ENCODE results near the gene SUSD2. TPM values are rescaled to one million over a fixed set of nuclear protein-coding genes. Genes with fewer than 3 reads are reported as not detected.
"Not testable (repeated sequence)": the region's sequence is repeated elsewhere in the genome, so short reads cannot be mapped to it uniquely, and the experiment has no call there.

The SUSD2 gene
- total RNA-seq, 4 donors from 2014 or later, result 0.76 to 4.1 (median 1.6) TPM

DNA sequence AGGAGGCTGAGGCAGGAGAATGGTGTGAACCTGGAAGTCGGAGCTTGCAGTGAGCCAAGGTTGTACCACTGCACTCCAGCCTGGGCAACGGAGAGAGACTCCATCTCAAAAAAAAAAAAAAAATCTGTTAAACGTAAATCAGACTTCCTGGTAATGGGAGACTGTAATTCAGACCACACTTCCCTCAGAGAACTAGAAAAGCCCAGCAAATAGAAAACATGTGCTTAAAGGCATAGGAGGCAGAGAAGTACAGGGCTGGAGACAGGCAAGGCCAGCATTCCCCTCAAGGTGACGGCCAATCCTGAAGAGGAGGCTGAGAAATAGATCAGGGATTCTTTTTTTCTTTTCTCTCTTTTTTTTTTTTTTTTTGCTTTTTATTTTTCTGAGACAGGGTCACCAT is 55.4 kb downstream of the SUSD2 start:
- no peak for TF ChIP-seq POLR2A (IDR thresholded peaks at IDR 0.05)
- TF ChIP-seq, protein P1, sequence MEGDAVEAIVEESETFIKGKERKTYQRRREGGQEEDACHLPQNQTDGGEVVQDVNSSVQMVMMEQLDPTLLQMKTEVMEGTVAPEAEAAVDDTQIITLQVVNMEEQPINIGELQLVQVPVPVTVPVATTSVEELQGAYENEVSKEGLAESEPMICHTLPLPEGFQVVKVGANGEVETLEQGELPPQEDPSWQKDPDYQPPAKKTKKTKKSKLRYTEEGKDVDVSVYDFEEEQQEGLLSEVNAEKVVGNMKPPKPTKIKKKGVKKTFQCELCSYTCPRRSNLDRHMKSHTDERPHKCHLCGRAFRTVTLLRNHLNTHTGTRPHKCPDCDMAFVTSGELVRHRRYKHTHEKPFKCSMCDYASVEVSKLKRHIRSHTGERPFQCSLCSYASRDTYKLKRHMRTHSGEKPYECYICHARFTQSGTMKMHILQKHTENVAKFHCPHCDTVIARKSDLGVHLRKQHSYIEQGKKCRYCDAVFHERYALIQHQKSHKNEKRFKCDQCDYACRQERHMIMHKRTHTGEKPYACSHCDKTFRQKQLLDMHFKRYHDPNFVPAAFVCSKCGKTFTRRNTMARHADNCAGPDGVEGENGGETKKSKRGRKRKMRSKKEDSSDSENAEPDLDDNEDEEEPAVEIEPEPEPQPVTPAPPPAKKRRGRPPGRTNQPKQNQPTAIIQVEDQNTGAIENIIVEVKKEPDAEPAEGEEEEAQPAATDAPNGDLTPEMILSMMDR (IDR thresholded peaks at IDR 0.05 in 4 of 5, conservative IDR thresholded peaks at IDR 0.05 in 1 of 5), result no peak

DNA sequence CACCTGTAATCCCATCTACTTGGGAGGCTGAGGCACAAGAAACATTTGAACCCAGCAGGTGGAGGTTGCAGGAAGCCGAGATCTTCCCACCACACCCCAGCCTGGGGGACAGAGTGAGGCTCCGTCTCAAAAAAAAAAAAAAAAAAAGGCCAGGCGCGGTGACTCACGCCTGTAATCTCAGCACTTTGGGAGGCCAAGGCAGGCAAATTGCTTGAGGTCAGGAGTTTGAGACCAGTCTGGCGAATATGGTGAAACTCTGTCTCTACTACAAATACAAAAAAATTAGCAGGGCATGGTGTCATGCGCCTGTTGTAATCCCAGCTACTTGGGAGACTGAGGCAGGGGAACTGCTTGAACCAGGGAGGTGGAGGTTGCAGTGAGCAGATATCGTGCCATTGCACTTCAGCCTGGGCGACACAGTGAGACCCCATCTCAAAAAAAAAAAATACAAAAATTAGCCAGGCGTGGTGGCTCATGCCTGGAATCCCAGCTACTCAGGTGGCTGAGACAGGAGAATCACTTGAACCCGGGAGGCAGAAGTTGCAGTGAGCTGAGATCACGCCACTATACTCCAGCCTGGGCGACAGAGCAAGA is 56.9 kb downstream of the SUSD2 start:
- H3K27ac ChIP-seq; intact Hi-C loops (cut with DNase I; ENCODE audit: low total_unique reads); H3K36me3 ChIP-seq; H3K4me3 ChIP-seq; DNase-seq; ATAC-seq; H3K27me3 ChIP-seq; H3K4me1 ChIP-seq; H3K9me3 ChIP-seq: not testable (repeated sequence)
- in situ Hi-C loops (cut with MboI; ENCODE audit: low sequenced_read_pairs in 4 of 4), result loop anchor here in 1 of 4 donors (25.0 kb wide), 1 partner anchor 126 kb away; no protein-coding TSS in a partner anchor

More for the DNA sequence above, 55.4 kb downstream of the SUSD2 start:
- in situ Hi-C loops (cut with MboI; ENCODE audit: low sequenced_read_pairs in 4 of 4) (loop anchor here in 1 of 4 donors (25.0 kb wide), 1 partner anchor 124 kb away; no protein-coding TSS in a partner anchor), intact Hi-C loops (cut with DNase I; ENCODE audit: low total_unique reads) (no loop called here)
- Histone ChIP-seq H3K9me3 (no peaks in the 10 kb centered on the region), H3K27me3 (no peaks in the 10 kb centered on the region), H3K4me1 (no peaks in the 10 kb centered on the region), H3K36me3 (no peaks in the 10 kb centered on the region), H3K4me3 (no peak overlapping the region), H3K27ac (no peak overlapping the region)
- DNase-seq, result no peak
- ATAC-seq, result no peak

Other genes with a start within 250 kb of the SUSD2 start
- gene GSTT2B, start 220.3 kb upstream of the SUSD2 start, total RNA-seq, result 1 to 10 TPM; 1.4 to 7.2 (median 5.1) TPM
- gene DDTL, start 214.6 kb upstream of the SUSD2 start, total RNA-seq, result 1 to 10 TPM in 1 of 4 donors, under 1 TPM in 1, not detected in 2; 0.88 to 1.1 TPM
- gene DDT, start 207.0 kb upstream of the SUSD2 start, total RNA-seq, result 100 to 1,000 TPM in 3 of 4 donors, 10 to 100 TPM in 1; 98.1 to 134 (median 107) TPM
- 1 to 10 TPM in 1 of 4 donors, not detected in 3; 1.6 TPM for gene GSTT2, start 201.4 kb upstream of the SUSD2 start, total RNA-seq
- gene GSTT4, start 176.0 kb upstream of the SUSD2 start, total RNA-seq, result not detected
- 10 to 100 TPM; 18.8 to 31.5 (median 22.4) TPM for gene CABIN1, start 170.2 kb upstream of the SUSD2 start, total RNA-seq
- 10 to 100 TPM in 3 of 4 donors, 1 to 10 TPM in 1; 8.8 to 29.9 (median 22.8) TPM for gene GGT5, start 63.6 kb downstream of the SUSD2 start, total RNA-seq
- gene SPECC1L, start 89.3 kb downstream of the SUSD2 start, total RNA-seq, result 10 to 100 TPM; 16.2 to 19.9 (median 18.7) TPM
- 1 to 10 TPM in 3 of 4 donors, under 1 TPM in 1; 0.39 to 3.6 (median 1.2) TPM for gene ADORA2A, start 246.1 kb downstream of the SUSD2 start, total RNA-seq

All from gastrocnemius medialis (tissue), 4 donors.